ENCODE results near the gene PSRC1.

GRCh38 chr1:109256971-109257681, 25.8 kb downstream of the PSRC1 start:
- no peak for TF ChIP-seq POLR2A (IDR thresholded peaks at IDR 0.05)
- TF ChIP-seq CTCF (IDR thresholded peaks at IDR 0.05): no peak
